Neural progenitor cell (in vitro differentiated cells): ENCODE measurements around the gene RXRA. TPM values are rescaled to one million over a fixed set of nuclear protein-coding genes. Genes with fewer than 3 reads are reported as not detected.

ENCODE experiments used
- DNase-seq: peaks from one replicate; pipeline ENCODE4 v3.0.0-alpha.2; 2016; ENCODE audit warnings: low spot score
- H2AFZ ChIP-seq: fragments of 200-600 bp; sonication (generic); replicated peaks from 2 replicates; pipeline ENCODE4 v1.6.1; 2016; ENCODE audit warnings: antibody characterized with exemption
- H3F3A ChIP-seq: fragments of 200-600 bp; sonication (generic); 2 replicates; pipeline ENCODE4 v1.6.1; 2016; ENCODE audit warnings: antibody characterized with exemption, low read depth
- H3K27ac ChIP-seq: fragments of 200-600 bp; sonication (generic); 2 replicates; pipeline ENCODE4 v1.5.1; 2016; ENCODE audit warnings: mild to moderate bottlenecking
- H3K27me3 ChIP-seq: fragments of 200-600 bp; sonication (generic); 2 replicates; pipeline ENCODE4 v1.6.1; 2016; ENCODE audit warnings: mild to moderate bottlenecking, moderate library complexity
- H3K36me3 ChIP-seq: fragments of 200-600 bp; sonication (generic); 2 replicates; pipeline ENCODE4 v1.5.1; 2016
- H3K4me1 ChIP-seq: fragments of 200-600 bp; sonication (generic); 2 replicates; pipeline ENCODE4 v1.6.1; 2016; ENCODE audit warnings: mixed run types
- H3K4me2 ChIP-seq: fragments of 200-600 bp; sonication (generic); 2 replicates; pipeline ENCODE4 v1.6.1; 2016
- H3K4me3 ChIP-seq: fragments of 200-600 bp; sonication (generic); 2 replicates; pipeline ENCODE4 v1.5.1; 2016
- H3K79me2 ChIP-seq: fragments of 200-600 bp; sonication (generic); 2 replicates; pipeline ENCODE4 v1.6.1; 2016; ENCODE audit warnings: low read depth
- H3K9ac ChIP-seq: fragments of 200-600 bp; sonication (generic); 2 replicates; pipeline ENCODE4 v1.6.1; 2016
- H3K9me3 ChIP-seq: fragments of 200-600 bp; sonication (generic); 2 replicates; pipeline ENCODE4 v1.5.1; 2016; ENCODE audit warnings: low read depth
- H4K20me1 ChIP-seq: fragments of 200-600 bp; sonication (generic); 2 replicates; pipeline ENCODE4 v1.6.1; 2016; ENCODE audit warnings: low read depth
- H3K27ac Mint-ChIP-seq: 3 replicates; pipeline ENCODE4 v1.8.0; 2021; ENCODE audit warnings: mixed read lengths
- H3K27me3 Mint-ChIP-seq: 2 replicates; pipeline ENCODE4 v1.8.0; 2022; ENCODE audit warnings: low read depth, mild to moderate bottlenecking, inconsistent platforms, moderate library complexity, mixed read lengths; ENCODE audit not compliant: insufficient read depth
- H3K36me3 Mint-ChIP-seq: 3 replicates; pipeline ENCODE4 v1.8.0; 2021; ENCODE audit warnings: mixed read lengths
- H3K4me1 Mint-ChIP-seq: 3 replicates; pipeline ENCODE4 v1.8.0; 2021; ENCODE audit warnings: mixed read lengths
- H3K4me3 Mint-ChIP-seq: 3 replicates; pipeline ENCODE4 v1.8.0; 2021; ENCODE audit warnings: mild to moderate bottlenecking, moderate library complexity, mixed read lengths
- H3K9me3 Mint-ChIP-seq: 3 replicates; pipeline ENCODE4 v1.8.0; 2020; ENCODE audit warnings: mixed read lengths
- EZH2 ChIP-seq: fragments of 200-600 bp; sonication (generic); IDR thresholded peaks from 2 replicates; pipeline ENCODE4 v1.6.1; 2017; ENCODE audit warnings: antibody characterized with exemption, mild to moderate bottlenecking, moderate library complexity
- EZH2phosphoT487 ChIP-seq: fragments of 200-600 bp; sonication (generic); IDR thresholded peaks from 2 replicates; pipeline ENCODE4 v1.6.1; 2017; ENCODE audit warnings: antibody characterized with exemption
- total RNA-seq: library from RNA; depleted of rRNA; stranded (reverse); fragments of >200 nt; gene quantifications from 2 replicates; pipeline ENCODE4 v1.2.3, GENCODE V29; 2015; ENCODE audit warnings: low replicate concordance
- TF ChIP-seq, protein P1 (sequence below): fragments of 200-600 bp; sonication (generic); IDR thresholded peaks from 2 replicates; pipeline ENCODE4 v1.5.1; 2017; ENCODE audit warnings: antibody characterized with exemption, mild to moderate bottlenecking

Gene RXRA
- total RNA-seq, 1 donor from 2014 or later, result 11.6 TPM

DNA sequence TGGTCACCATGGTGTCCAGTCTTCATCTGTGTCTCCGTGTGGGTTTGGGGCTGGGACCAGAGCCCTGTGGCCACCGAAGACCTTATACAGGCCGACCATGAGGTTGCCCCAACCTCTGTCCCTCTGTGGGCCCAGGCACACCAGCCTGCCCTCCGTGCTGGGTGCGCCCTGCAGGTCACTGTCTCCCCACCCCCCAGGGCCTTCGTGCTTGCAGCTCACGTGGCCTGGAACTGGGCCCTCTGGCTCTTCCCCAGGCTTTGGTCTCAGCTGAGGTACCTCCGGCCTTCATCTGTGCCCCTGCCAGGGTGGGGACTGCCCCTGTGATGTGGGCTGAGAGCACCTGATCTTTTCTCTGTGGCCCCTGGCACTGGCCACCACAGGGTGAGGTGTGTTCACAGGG is 92.1 kb downstream of the RXRA start:
- no peaks in the 10 kb centered on the region for H3K4me1 Mint-ChIP-seq
- H3K4me1 ChIP-seq, result no peaks in the 10 kb centered on the region
- H3K27me3 ChIP-seq, result no peaks in the 10 kb centered on the region
- no peak overlapping the region for H3K27ac Mint-ChIP-seq
- no peaks in the 10 kb centered on the region for H3K9me3 ChIP-seq
- H3K27ac ChIP-seq, result no peak overlapping the region
- TF ChIP-seq EZH2phosphoT487 (no peak), EZH2 (no peak)
- TF ChIP-seq, protein P1, sequence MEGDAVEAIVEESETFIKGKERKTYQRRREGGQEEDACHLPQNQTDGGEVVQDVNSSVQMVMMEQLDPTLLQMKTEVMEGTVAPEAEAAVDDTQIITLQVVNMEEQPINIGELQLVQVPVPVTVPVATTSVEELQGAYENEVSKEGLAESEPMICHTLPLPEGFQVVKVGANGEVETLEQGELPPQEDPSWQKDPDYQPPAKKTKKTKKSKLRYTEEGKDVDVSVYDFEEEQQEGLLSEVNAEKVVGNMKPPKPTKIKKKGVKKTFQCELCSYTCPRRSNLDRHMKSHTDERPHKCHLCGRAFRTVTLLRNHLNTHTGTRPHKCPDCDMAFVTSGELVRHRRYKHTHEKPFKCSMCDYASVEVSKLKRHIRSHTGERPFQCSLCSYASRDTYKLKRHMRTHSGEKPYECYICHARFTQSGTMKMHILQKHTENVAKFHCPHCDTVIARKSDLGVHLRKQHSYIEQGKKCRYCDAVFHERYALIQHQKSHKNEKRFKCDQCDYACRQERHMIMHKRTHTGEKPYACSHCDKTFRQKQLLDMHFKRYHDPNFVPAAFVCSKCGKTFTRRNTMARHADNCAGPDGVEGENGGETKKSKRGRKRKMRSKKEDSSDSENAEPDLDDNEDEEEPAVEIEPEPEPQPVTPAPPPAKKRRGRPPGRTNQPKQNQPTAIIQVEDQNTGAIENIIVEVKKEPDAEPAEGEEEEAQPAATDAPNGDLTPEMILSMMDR, result no peak
- peaks cover under 1% of the 10 kb centered on the region for H3K27me3 Mint-ChIP-seq
- H4K20me1 ChIP-seq, result peaks cover 25% of the 10 kb centered on the region
- H3K79me2 ChIP-seq, result no peaks in the 10 kb centered on the region
- no peaks in the 10 kb centered on the region for H3K36me3 ChIP-seq
- H2AFZ ChIP-seq, result no peak overlapping the region
- H3K36me3 Mint-ChIP-seq, result no peaks in the 10 kb centered on the region
- no peak overlapping the region for H3K4me3 ChIP-seq
- no peaks in the 10 kb centered on the region for H3F3A ChIP-seq
- H3K9me3 Mint-ChIP-seq, result no peaks in the 10 kb centered on the region
- no peak overlapping the region for H3K9ac ChIP-seq
- no peak for DNase-seq
- no peak overlapping the region for H3K4me3 Mint-ChIP-seq
- H3K4me2 ChIP-seq, result no peak overlapping the region

DNA sequence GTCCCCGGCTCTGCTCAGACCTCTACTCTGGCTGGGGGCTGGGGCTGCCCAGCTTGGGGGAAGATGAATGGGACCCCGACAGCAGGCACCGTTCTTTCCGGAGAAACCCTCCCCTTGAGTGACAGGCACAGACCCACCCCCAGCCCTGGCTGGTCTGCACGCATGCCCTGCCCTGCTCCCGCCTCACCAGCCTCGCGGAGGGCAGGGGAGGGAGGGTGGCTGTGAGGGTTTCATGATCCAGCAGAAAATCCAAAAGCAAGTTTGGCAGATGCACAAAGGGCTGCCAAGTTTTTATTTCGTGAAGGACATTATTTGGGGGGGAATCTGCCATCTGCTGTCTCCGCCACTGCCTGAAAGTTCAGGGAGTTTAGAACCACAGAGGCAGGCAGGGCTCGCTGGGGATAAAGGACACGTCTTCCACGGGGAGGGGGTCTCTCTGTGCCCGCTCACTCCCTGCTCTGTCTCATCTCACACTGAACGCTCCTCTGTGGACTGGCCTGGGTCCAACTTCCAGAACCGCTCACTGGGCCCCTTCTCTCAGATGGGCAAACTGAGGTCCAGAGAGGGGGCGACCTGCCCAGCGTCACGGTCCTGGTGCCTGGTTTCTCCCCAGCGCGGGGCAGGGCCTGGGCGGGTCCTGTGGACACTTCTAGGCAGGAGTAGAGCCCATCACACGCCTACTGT is 92.9 kb downstream of the RXRA start:
- Mint-ChIP-seq H3K4me1 (no peaks in the 10 kb centered on the region), H3K9me3 (no peaks in the 10 kb centered on the region), H3K27me3 (no peaks in the 10 kb centered on the region), H3K36me3 (no peaks in the 10 kb centered on the region), H3K27ac (no peak overlapping the region), H3K4me3 (no peak overlapping the region)
- Histone ChIP-seq H3K79me2 (no peaks in the 10 kb centered on the region), H2AFZ (no peak overlapping the region), H3K9me3 (no peaks in the 10 kb centered on the region), H4K20me1 (peaks cover 28% of the 10 kb centered on the region), H3K36me3 (no peaks in the 10 kb centered on the region), H3K4me1 (no peaks in the 10 kb centered on the region), H3K4me2 (no peak overlapping the region), H3F3A (no peaks in the 10 kb centered on the region), H3K4me3 (no peak overlapping the region), H3K27ac (peak overlapping the region; percentile 10), H3K9ac (peak overlapping the region; percentile 8), H3K27me3 (no peaks in the 10 kb centered on the region)
- TF ChIP-seq EZH2 (no peak), EZH2phosphoT487 (no peak)
- TF ChIP-seq, protein P1, result no peak
- DNase-seq, result no peak

DNA sequence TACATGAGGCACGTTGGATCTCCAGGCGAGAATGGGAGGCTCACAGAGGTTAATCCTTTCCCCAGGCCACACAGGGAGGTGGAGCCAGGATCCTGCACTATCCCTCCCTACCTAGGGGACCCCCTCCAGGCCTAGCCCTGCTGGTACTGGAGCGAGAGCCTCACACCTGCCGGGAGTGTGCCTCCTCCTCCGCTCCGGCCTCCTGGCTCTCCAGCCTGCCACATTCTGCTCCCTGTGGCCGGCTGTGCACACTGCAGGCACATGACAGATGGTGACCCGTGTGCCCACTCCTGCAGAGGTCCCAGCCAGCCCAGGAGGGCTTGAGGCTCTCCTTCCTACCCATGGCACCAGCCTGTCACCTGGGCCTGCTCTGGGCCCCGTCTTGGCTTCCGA is 93.4 kb downstream of the RXRA start:
- H4K20me1 ChIP-seq, result peaks cover 33% of the 10 kb centered on the region
- no peaks in the 10 kb centered on the region for H3K27me3 ChIP-seq
- Mint-ChIP-seq H3K4me3 (no peak overlapping the region), H3K27ac (no peak overlapping the region), H3K4me1 (no peaks in the 10 kb centered on the region), H3K27me3 (no peaks in the 10 kb centered on the region), H3K9me3 (no peaks in the 10 kb centered on the region), H3K36me3 (no peaks in the 10 kb centered on the region)
- no peak overlapping the region for H3K4me3 ChIP-seq
- no peaks in the 10 kb centered on the region for H3F3A ChIP-seq
- H3K4me1 ChIP-seq, result no peaks in the 10 kb centered on the region
- TF ChIP-seq, protein P1, result peak; percentile 52
- TF ChIP-seq EZH2phosphoT487, result no peak
- H3K9me3 ChIP-seq, result no peaks in the 10 kb centered on the region
- H3K4me2 ChIP-seq, result no peak overlapping the region
- H3K27ac ChIP-seq, result no peak overlapping the region
- no peaks in the 10 kb centered on the region for H3K36me3 ChIP-seq
- no peak overlapping the region for H3K9ac ChIP-seq
- H3K79me2 ChIP-seq, result no peaks in the 10 kb centered on the region
- DNase-seq, result peak; percentile 66
- no peak overlapping the region for H2AFZ ChIP-seq
